GM18499 (cell line): Measurements from ENCODE around the gene YPEL4.

Experiments
- ATAC-seq: cut with Tn5 transposase; IDR thresholded peaks from one replicate; pipeline ENCODE4 v1.9.1; 2021; ENCODE audit warnings: moderate number of reproducible peaks; ENCODE audit not compliant: insufficient read depth, unreplicated experiment

The YPEL4 gene

DNA sequence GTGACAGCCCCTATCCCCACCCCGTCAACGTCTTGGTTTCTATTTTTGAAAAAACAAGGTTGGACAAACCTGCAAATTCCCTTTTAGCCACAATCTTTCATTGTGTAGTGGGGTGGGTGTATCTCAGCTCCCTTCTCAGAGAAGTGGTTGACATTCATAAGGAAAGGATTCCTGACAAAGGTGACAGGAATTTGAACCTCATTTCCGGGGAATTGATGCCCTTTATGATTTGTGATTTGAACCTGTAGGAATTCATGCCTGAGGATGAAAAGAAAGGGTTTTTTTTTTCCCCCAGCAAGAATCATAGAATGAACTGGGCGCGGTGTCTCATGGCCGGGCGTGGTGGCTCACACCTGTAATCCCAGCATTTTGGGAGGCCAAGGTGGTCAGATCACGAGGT lies 14.5 kb downstream of the YPEL4 start:
- ATAC-seq, result no peak

DNA sequence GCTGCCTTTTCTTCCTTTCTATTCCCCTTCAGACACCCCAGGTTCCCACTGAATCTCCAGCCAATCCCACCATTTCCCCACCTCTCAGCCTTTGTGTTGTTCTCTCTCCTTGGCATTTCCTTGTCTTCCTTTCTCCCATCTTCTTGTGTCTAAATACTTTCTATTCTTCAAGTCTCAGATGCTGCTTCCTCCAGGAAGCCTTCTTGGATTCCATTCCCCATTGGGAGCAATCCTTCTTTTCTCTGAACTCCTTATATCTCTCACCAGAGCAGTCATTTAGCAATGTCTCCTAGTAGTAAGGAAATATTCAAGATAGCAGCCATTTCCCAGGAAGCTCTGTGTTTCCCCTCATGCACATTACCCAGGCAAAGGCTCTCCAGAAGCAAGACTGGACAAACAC lies 15.4 kb downstream of the YPEL4 start:
- no peak for ATAC-seq

DNA sequence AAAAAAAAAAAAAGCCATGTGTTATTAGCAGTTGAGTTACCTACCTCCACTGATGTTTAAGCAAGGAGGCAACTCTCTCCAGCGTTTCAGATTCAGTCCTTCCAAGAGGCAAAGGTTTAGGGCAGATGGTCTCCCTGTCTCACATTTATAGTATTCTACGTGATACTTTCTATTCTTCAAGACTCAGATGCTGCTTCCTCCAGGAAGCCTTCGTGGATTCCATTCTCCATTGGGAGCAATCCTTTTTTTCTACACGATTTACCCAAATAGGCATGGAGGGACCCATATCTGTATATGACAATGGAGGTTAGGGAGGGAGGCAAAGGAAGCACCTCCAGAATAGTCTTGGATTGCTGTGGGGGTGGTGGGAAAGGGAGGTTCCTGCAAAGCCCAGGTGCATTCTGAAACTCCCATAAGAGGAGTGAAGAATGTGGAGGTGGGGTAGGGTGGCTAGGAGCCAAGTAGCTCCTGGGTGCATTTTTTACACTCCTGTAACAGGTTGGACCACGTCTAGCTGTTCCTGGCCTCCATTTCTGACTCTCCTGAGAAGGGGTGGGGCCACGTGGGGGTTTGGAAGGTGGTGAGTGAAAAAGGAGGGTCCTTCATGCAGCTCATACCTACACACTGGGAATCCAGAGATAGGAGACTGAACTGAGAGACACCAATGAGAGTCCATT lies 16.2 kb downstream of the YPEL4 start:
- no peak for ATAC-seq

DNA sequence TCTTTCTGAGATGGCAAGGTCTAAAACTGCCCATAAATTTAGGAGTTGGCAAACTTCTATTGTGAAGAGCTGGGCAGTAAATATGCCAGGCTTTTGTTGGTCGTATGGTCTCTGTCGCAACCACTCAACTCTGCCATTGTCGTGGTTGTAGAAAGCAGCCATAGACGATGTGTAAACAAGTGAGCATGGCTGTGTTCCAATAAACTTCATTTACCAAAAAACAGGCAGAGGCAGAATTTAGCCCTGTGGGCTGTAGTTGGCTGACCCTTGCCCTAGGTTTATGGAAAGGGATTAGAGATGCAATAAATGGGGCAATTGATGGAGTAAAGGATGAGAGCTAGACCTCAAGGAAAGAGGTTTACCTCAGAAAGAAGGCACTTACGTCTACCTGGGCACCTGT lies 17.6 kb downstream of the YPEL4 start:
- no peak for ATAC-seq

DNA sequence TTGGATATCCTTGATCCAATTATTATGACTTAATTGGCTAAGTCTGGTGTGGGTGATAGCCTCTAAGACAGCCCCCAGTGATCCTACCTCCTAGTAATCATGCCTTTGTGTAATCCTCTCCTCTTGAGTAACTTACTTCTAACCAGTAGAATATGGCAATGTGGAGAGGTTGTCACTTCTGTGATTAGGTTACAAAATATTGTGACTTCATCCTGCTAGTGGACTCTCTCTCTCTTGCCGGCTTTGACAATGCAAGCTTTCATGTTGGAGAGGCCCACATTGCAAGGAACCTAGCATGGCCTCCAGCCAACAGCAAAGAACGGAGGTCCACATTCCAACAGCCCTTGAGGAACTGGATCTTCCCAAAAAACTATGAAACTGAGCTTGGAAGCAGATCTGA lies 19.5 kb downstream of the YPEL4 start:
- ATAC-seq, result no peak

DNA sequence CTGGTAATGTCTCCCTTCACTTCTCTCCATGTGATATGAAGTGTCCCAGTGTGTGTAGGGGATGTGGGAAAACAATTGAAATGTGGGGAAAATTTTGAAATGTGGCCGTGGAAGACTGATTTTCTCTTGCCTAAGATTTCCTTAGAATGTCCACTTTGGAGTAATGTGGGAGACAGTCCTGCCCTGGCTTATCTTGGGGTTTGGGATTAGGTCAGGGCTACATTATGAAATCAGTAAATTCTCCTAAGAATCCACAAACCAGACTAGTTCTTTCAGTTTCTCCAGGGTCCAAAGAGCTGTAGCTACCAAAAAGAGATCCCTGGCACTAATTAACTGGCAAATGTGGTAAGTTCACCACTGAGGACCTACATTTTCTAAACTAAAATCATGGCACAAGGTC lies 22.8 kb downstream of the YPEL4 start:
- no peak for ATAC-seq

DNA sequence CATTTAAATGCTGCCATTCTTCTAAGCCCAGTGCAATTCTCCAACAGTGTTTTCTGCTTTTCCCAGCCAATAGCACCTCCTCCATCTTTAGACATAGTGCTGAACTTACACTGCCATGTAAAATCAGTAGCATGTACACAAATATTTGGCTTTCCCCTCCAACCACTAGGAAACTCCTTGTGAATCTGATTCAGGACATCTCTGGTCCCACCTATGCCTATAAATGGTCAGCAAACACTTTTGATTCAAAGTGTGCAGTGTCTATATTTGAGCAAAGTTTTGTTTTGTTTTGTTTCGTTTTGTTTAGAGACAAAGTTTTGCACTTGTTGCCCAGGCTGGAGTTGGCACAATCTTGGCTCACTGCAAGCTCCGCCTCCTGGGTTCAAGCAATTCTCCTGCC lies 24.8 kb downstream of the YPEL4 start:
- ATAC-seq, result no peak

DNA sequence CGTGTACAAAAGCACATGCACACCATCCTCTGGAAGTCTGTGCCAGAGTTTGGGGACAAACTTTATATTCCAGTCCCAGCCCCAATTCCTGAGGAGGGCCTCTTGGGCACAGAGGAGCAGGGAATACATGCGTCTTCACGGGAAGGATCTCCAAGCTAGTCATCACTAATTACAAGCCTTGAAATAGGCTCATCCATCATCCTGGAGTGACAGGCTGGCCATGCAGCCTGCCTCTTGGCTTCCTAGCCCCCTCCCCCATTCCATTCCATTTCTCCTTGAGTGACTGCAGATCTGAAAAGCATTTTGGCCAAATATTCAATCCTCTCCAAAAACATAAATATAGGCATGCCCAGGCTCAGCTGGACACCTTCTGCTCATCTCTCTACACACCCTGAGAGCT lies 27.4 kb downstream of the YPEL4 start:
- no peak for ATAC-seq

DNA sequence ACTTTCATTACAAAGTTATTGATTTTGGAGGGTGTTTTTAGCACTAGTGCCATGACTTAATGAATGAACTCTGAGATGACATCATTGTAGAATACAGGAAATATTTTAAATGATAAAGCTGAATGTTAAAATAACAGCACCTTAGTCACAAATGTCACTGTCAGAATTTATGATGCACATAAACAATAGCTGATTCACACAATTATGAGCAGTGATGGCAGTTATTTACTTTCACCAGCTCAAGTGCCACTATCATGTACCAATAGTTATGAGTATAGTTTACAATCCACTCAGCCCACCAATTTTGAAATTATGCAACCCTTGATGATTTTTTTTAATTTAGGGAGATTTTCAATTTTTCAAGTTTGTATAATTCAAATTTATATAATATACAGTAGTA lies 29.2 kb downstream of the YPEL4 start:
- ATAC-seq, result no peak

DNA sequence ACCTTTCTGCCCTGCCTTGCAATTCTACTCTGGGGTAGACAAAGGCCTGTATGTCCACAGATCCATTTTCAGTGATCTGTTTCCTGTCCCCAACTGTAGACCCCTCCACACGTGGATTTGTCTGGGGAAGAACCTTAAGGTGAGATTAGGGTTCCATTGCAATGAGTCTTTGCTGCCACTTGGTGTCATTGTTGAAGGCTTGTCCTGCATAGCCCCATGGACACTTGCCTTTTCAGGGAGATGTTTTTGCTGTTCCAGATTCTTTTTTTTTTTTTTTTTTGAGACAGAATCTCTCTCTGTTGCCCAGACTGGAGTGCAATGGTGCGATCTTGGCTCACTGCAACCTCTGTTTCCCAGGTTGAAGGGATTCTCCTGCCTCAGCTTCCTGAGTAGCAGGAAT lies 30.4 kb downstream of the YPEL4 start:
- no peak for ATAC-seq

DNA sequence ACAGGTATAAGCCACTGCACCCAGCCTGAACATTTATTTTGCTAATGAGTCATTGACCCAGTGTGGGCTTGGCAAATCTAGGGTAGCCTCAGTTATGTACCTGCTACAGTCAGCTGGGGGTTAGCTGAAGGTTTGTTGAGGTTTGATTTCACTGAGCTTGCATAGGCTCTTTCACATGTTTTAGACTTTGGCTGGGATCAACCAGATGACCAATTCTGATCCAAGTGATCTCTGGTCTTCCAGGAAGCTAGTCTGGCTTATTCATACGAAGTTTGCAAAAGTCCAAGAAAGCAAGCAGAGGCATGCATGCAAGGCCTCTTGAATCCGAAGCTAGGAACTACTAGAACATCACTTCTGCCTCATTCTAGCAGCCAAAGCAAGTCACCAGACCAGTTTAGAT lies 31.3 kb downstream of the YPEL4 start:
- ATAC-seq, result no peak

DNA sequence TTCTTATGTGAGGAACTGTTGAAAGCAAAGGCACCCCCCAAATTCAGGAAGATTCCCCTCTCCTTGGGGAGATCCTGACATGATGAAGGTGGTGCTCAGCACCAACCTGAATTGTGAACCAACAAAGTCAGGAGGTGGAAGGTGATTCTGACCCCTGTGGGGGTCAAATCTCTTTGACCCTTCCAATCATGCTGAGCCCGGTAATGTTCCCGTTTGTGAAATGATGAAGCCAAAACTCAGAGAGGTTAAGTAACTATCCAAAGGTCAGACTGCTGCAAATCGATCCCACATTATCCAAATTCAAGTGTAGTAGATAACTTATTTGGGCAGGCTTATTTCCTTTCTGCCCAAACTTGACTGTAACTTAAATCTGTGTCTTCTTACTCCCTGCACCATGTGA lies 33.1 kb downstream of the YPEL4 start:
- no peak for ATAC-seq

DNA sequence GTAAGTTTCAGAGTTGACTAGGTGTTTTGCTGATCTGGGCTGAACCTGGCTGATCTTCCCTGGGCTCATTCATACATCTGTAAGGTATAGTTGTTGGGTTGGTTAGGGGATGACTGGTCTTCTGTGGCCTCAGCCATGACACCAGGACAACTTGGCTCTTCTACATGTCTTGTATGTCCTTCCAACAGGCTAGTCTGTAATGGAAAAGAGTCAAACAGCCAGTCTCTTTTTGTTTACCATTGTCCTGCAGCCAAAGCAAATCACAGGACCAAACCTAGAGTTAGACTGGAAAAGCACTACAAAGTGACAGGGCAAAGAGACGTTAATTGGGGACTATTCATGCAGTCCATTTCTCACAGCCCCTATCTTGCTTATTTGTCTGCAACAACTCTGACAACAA lies 34.4 kb downstream of the YPEL4 start:
- no peak for ATAC-seq

DNA sequence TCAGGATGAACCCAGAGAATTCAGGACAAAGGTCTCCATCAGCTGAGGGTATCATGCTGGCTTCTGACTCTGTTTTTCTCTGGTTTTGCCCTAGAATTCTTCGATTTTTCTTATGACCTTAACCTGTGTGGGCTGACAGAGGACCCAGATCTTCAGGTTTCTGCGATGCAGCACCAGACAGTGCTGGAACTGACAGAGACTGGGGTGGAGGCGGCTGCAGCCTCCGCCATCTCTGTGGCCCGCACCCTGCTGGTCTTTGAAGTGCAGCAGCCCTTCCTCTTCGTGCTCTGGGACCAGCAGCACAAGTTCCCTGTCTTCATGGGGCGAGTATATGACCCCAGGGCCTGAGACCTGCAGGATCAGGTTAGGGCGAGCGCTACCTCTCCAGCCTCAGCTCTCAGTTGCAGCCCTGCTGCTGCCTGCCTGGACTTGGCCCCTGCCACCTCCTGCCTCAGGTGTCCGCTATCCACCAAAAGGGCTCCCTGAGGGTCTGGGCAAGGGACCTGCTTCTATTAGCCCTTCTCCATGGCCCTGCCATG lies 35.4 kb downstream of the YPEL4 start:
- no peak for ATAC-seq

DNA sequence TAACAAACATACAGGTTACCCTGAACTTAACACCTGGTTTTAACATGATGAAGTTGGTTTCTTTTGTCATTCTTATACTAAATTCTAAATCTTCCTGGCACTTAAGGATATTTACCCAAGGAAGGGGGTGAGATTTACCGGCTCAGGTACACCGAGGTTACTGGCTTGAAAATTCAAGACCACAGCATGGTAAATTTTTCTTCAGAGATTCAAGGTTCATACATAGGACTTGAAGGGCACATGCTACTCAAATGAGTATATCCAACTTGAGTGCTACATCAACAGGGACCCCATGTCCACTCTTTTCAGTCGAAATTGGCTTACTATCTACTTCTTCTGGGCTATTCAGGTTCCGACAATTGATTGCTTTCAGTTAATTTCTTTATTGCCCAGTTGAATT lies 39.5 kb downstream of the YPEL4 start:
- no peak for ATAC-seq

DNA sequence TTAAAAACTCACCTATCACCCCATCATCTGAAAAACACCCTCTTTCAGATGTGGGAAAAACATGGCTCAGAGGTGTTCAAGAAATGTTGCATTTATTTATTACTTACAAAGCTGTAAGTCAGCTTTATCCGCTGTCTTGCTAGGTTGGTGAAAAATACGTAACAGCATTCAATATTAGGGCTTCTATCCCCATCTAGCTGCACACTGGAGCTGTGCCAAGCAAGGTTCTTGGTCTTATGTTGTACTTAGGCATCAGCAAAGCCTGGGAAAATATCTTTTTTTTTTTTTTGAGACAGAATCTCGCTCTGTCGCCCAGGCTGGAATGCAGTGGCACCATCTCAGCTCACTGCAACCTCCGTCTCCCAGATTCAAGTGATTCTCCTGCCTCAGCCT lies 44.7 kb downstream of the YPEL4 start:
- ATAC-seq, result no peak

DNA sequence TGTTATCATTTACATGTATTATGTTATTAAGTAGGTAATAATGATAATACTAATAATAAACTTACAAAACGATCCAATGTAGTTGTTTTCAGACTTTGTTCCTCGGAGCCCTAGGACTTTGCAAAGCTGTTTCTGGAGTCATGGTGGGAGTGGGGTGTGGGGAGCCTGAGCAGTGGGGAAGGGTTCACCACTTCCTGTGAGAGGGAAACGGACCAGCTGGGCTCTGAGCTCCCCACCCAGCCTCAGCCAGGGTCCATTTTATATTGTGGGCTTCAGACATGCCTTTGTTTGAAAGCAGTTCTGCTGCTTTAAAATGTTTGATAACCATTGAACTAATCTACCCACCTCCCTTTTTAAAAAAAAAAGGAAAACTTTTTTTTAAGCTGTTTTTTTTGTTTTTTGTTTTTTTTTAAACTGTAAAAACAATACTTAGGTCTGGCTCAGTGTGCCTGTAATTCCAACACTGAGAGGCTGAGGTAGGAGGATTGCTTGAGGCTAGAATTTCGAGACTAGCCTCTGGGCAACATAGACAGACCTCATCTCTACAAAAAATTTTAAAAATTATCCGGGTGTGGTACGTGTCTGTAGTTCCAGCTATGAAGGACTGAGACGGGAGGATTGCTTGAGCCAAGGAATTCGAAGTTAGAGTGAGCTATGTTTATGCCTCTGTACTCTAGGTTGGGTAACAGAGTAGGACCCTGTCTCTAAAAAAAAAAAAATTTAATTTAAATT lies 45.2 kb downstream of the YPEL4 start:
- ATAC-seq, result no peak

DNA sequence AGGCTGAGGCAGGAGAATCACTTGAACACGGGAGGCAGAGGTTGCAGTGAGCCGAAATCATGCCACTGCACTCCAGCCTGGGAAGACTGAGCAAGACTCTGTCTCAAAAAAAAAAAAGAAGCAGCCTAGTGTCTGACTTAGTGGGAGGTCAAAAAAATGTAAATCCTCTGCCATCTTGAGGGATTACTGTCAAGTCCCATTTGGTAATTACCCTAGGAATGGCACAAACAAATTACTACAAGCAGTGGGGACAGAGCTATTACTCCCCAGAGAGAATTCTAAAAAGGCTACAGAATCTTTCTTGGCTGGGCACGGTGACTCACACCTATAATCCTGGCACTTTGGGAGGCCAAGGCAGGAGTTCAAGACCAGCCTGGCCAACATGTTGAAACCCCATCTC lies 48.4 kb downstream of the YPEL4 start:
- no peak for ATAC-seq

DNA sequence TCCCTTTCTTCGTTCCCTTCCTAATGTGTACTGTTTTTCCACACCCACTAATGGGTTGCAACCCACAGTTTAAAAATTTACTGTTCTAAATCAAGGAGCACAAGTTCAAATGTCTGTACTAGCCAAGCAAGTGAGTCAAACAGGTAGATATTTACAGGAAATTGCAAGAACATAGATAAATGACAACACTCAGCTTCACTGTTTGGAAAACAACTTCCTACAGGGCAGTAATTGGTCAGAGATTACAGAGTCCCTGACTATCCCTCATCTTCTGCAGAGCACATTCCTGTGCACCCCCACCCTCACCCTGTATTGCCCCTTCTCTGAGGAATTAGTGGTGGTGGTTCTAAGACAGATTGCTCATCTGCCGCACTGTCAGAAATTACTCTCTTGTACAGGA lies 50.3 kb downstream of the YPEL4 start:
- ATAC-seq, result no peak

DNA sequence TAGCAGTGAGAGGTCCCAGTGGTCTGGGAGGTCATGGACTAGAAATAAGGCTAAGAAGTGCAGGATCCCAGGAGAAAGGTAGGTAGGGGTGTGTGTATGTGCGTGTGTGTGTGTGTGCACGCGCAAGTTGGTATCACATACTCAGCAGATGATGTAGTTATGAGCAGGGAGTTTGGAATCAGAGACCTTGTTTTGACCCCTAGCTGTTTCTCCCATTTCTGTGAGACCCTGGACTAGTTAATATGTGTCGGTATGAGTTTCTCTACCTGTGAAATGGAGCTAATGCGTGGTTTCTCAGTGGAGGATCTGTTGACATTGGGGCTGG lies 50.9 kb downstream of the YPEL4 start:
- no peak for ATAC-seq

DNA sequence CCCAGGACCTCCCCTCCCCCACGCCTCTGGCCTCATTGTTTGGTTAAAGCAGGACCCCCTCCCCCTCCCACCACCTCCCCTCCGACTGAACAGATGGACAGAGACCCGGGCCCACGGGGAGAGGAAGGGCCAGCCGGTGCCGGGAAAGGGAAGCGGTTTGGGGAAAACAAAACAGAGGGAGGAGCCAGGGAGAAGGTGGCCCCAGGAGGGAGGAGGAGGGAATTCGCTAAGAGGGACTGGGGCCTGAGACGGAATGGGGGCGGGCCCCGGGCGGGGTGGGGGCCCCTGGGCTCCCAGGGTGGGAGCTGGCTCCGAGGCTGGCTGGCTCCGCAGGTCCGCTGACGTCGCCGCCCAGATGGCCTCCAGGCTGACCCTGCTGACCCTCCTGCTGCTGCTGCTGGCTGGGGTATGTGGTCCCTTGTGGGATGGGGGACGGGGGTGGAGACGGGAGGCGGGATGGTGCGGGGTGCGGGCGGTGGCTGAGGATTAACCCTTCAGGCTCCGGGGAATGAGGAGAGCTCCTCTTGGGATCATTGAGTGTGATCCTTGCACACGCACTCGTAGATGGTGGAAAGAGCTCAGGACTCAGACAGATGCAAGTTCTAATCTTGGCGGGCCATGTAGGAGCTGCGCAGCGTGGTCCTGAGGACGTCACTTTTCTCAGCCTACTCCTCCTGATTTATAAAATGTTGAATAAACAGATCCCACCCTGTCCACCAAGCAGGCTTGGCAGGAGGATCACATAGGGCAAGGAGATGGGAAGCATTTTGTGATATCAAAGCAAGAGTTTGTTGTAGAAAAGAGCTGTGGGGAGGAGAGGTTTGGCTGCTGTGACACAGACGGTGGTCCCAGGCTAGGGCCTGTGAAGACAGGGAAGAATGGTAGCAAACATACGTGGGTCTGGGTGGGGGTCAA lies 51.5 kb downstream of the YPEL4 start:
- no peak for ATAC-seq
